HUES48 (cell line): Measurements from ENCODE around the gene TMEM14A.

Experiments used
- H3K27ac ChIP-seq: one replicate; pipeline ENCODE4 v1.7.0; 2013; ENCODE audit warnings: low read depth, low read length, inconsistent platforms
- H3K27me3 ChIP-seq: 2 replicates; pipeline ENCODE4 v1.6.1; 2013; ENCODE audit warnings: mild to moderate bottlenecking, low read length; ENCODE audit not compliant: control insufficient read depth, insufficient read depth
- H3K36me3 ChIP-seq: 2 replicates; pipeline ENCODE4 v1.6.1; 2013; ENCODE audit warnings: low read length; ENCODE audit not compliant: control insufficient read depth, insufficient read depth
- H3K4me1 ChIP-seq: 2 replicates; pipeline ENCODE4 v1.6.1; 2013; ENCODE audit warnings: mild to moderate bottlenecking, low read length; ENCODE audit not compliant: control insufficient read depth, insufficient read depth
- H3K4me3 ChIP-seq: 2 replicates; pipeline ENCODE4 v1.5.1; 2013; ENCODE audit warnings: mild to moderate bottlenecking, low read depth, low read length
- H3K9ac ChIP-seq: 2 replicates; pipeline ENCODE4 v1.6.1; 2013; ENCODE audit warnings: mild to moderate bottlenecking, low read depth, low read length, moderate library complexity
- H3K9me3 ChIP-seq: 2 replicates; pipeline ENCODE4 v1.6.1; 2013; ENCODE audit warnings: low read length; ENCODE audit not compliant: control insufficient read depth, insufficient read depth

Gene TMEM14A

DNA sequence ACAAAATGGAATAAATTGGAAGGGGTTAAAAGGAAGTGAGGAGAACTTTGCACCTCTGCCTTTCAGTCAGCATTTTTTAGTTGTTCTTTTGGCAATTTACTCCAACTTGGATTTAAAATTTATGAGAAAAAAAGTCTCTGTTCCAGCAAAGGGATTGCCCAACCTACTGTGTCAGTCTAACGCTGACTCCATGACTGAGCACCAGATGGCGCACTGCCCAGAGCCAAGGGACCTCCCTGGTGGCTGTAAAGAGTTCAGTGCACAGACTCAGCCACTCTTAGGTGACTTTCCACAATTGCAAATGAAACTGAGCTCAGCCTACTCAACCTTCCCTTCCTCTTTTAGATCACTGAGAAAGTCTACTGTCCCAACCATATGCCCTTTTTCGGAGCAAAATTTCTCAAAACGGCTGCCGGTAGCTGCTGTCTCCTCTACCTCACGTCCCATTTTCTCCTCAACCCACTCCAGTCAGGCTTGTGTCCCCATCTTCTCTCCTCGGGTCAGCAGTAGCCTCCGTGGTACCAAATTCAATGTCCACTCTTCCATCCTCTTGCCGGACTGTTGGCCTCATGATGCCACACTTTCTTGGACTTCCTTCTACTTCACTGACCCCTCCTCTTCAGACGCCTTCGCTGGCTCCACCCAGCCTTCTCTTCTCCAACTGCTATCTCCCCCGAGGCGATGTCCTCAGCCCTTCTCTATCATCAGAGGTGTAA lies 53.7 kb downstream of the TMEM14A start:
- no peak overlapping the region for H3K9ac ChIP-seq
- H3K27me3 ChIP-seq, result no peaks in the 10 kb centered on the region
- no peak overlapping the region for H3K4me3 ChIP-seq

DNA sequence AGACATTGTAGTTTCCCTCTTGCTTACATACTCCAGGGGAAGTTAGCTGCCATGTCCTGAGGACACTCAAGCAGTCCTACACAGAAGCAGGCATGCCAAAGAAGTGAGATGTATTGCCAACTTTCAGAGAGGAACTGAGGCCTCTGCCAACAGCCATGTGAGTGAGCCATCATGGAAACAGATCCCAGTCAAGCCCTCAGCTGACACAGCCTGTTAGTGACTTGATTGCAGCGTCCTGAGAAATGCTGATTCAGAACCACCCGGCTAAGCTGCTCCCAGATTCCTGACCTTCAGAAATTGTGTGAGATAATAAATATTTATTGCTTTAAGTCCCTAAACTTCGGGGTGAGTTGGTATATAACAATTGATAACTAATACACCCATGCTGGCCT lies 54.2 kb downstream of the TMEM14A start:
- Histone ChIP-seq H3K27ac (peak overlapping the region; percentile 46), H3K4me1 (peaks cover 10% of the 10 kb centered on the region), H3K4me3 (no peak overlapping the region), H3K36me3 (no peaks in the 10 kb centered on the region), H3K27me3 (no peaks in the 10 kb centered on the region), H3K9ac (no peak overlapping the region), H3K9me3 (no peaks in the 10 kb centered on the region)

More for the DNA sequence above, 53.7 kb downstream of the TMEM14A start:
- no peaks in the 10 kb centered on the region for H3K9me3 ChIP-seq
- H3K27ac ChIP-seq, result peak overlapping the region; percentile 46
- H3K36me3 ChIP-seq, result no peaks in the 10 kb centered on the region
- H3K4me1 ChIP-seq, result peaks cover 10% of the 10 kb centered on the region

DNA sequence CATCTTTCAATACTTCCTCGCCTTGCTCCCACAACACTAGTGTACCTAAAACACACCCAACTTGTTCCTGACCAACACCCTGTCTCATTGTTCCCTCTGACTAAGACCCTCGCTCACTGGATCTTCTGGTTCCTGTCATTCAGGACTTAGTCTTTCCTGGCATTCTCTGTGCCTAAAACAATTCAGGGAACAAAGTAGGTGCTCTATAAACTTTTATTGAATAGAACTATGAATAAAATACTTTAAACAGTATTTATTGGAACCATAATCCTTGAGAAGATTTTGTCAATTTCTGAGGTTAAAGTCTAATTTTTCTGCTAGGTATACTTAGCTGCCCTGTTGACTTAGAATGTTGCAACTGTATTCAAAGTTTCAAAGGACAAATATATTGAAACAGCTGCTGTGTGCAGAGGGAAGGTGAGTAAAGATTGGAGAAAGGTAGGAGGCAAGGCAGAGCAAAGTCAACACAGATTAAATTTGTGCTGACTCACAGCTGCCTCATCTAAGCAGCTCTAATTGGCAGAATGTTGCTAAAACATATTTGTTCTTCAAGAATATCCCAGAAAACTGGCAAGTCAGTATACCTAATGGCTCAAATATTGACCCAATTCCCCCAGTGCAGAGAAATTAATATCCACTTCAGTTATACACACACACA lies 54.8 kb downstream of the TMEM14A start:
- Histone ChIP-seq H3K9me3 (no peaks in the 10 kb centered on the region), H3K4me1 (peaks cover 11% of the 10 kb centered on the region), H3K36me3 (no peaks in the 10 kb centered on the region), H3K9ac (no peak overlapping the region), H3K4me3 (no peak overlapping the region), H3K27ac (peak overlapping the region; percentile 50), H3K27me3 (no peaks in the 10 kb centered on the region)

DNA sequence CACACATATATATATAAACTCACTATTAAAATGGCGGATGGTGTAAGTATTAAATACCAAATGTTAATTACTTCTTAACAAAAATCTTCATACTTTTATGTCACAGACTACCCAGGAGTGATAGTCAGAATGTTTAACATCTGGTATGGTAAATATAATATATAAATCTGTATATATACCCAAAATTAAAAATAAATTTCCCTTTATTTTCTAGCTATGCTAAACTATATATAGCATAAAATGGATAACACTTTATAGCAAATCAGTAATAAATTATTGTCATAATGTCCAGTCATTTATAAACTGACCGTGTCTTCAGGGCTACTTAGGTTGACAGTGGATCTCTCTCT lies 55.3 kb downstream of the TMEM14A start:
- H3K27ac ChIP-seq, result peak overlapping the region; percentile 50

DNA sequence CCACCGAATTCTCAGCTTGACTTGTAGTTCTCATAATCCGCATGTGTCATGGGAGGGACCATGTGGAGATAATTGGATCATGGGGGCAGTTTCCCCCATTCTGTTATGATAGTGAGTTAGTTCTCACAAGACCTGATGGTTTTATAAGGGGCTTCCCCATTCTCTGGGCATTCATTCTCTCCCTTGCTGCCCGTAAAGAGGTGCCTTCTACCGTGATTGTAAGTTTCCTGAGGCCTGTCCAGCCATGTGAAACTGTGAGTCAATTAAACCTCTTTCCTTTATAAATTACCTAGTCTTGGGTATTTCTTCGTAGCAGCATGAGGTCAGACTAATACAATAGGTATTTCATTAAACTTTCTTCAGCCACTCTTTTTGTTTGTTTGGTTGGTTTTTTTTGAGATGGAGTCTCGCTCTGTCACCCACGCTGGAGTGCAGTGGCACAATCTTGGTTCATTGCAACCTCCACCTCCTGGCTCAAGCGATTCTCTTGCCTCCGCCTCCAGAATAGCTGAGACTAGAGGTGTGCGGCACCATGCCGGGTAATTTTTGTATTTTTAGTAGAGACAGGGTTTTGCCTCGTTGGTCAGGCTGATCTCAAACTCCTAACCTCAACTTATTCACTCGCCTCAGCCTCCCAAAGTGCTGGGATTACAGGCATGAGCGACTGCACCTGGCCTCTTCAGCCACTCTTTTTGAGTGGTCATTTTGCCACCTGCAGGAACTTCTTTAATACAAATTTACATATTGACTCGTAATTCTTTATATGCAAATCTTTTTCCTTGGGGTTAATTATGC lies 56.0 kb downstream of the TMEM14A start:
- H3K36me3 ChIP-seq, result no peaks in the 10 kb centered on the region
- H3K27ac ChIP-seq, result peak overlapping the region; percentile 50
- no peak overlapping the region for H3K4me3 ChIP-seq
- no peaks in the 10 kb centered on the region for H3K27me3 ChIP-seq
- no peaks in the 10 kb centered on the region for H3K9me3 ChIP-seq
- no peak overlapping the region for H3K9ac ChIP-seq
- peaks cover 23% of the 10 kb centered on the region for H3K4me1 ChIP-seq

More for the DNA sequence above, 55.3 kb downstream of the TMEM14A start:
- peaks cover 16% of the 10 kb centered on the region for H3K4me1 ChIP-seq
- H3K9ac ChIP-seq, result no peak overlapping the region
- H3K4me3 ChIP-seq, result no peak overlapping the region
- no peaks in the 10 kb centered on the region for H3K9me3 ChIP-seq
- H3K27me3 ChIP-seq, result no peaks in the 10 kb centered on the region
- H3K36me3 ChIP-seq, result no peaks in the 10 kb centered on the region

DNA sequence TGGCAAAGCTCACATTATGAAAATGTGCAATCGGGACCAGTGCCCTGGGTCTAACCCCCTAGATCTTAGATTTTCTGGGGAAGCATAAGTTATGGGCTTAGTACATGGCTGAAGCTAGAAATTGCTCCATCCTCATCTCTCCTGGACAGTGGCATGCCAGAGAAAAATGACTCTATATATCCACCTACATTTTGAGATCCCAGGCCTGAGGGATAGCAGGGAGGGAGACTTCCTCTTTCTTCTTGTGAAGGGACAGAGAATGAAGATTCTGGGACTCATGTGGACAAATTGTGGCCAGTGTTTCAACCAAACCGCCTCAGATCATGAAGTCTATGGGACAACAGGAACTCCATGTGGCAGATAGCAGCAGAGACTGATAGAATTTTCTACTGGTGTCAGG lies 57.0 kb downstream of the TMEM14A start:
- no peaks in the 10 kb centered on the region for H3K27me3 ChIP-seq
- no peak overlapping the region for H3K27ac ChIP-seq
- no peak overlapping the region for H3K4me3 ChIP-seq
- H3K4me1 ChIP-seq, result peaks cover 25% of the 10 kb centered on the region
- no peaks in the 10 kb centered on the region for H3K9me3 ChIP-seq
- H3K36me3 ChIP-seq, result no peaks in the 10 kb centered on the region
- no peak overlapping the region for H3K9ac ChIP-seq

DNA sequence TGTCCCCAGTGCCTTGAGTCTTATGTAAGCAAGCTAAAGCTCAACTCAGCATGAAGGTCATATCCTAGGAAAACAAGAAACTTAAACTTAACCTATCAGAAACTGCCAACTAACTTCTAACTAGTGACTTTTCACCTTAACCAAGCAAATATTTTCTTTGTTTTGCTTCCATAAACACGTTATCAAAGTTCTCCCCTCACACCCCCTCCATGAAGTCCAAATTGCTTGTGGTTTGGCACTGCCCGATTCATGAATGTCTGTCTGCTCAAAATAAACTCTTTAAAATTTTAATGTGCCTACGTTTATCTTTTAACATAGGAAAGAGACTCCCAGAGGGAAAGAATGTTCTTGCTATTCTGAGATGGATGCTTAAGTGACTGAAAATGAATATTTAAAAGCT lies 57.5 kb downstream of the TMEM14A start:
- no peaks in the 10 kb centered on the region for H3K27me3 ChIP-seq
- no peak overlapping the region for H3K9ac ChIP-seq
- peaks cover 25% of the 10 kb centered on the region for H3K4me1 ChIP-seq
- no peaks in the 10 kb centered on the region for H3K9me3 ChIP-seq
- H3K4me3 ChIP-seq, result no peak overlapping the region
- H3K27ac ChIP-seq, result no peak overlapping the region
- no peaks in the 10 kb centered on the region for H3K36me3 ChIP-seq

DNA sequence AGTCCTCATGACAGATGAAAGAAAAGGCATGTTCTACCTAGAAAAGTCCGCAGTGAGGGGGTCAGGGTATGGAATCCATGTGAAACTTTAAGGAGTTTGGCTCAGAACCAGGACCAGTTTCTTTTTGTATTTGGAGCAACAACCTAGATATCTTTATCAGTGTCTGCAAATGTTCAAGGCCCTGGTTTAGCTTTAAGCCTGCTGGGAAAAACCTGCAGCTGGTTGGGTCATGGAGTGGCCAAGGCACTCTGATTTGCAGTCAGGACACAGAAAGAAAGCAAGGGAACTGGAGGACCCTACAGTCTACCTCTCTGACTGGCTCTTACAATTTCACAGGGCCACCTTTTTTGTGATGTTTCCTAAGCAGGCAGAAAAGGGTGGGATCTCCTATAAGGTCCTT lies 58.7 kb downstream of the TMEM14A start:
- H3K4me1 ChIP-seq, result peaks cover 25% of the 10 kb centered on the region
- H3K36me3 ChIP-seq, result no peaks in the 10 kb centered on the region
- H3K9ac ChIP-seq, result no peak overlapping the region
- H3K27me3 ChIP-seq, result no peaks in the 10 kb centered on the region
- no peak overlapping the region for H3K27ac ChIP-seq
- H3K9me3 ChIP-seq, result no peaks in the 10 kb centered on the region
- H3K4me3 ChIP-seq, result no peak overlapping the region

DNA sequence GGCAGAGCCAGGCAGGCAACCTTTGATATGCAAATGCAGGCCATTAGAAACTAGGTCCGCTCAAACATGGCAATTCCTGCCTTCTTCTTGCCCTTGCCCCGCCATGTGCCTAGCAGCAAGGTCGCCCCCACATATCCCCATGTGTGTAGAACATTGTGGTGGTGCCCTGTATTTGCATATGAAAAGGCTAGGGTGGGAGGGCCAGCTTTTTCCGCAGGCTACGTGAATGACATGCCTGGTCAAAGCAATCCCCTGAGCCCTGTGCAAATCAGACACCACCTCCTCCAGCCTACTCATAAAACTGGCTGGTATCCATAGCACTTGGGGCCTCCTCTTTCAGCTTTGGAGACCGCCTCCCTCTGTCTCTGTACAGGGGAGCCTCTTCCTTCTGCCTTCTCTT lies 60.8 kb downstream of the TMEM14A start:
- Histone ChIP-seq H3K4me3 (no peak overlapping the region), H3K36me3 (no peaks in the 10 kb centered on the region), H3K27ac (no peak overlapping the region), H3K27me3 (no peaks in the 10 kb centered on the region), H3K9me3 (no peaks in the 10 kb centered on the region), H3K4me1 (peaks cover 32% of the 10 kb centered on the region), H3K9ac (no peak overlapping the region)

DNA sequence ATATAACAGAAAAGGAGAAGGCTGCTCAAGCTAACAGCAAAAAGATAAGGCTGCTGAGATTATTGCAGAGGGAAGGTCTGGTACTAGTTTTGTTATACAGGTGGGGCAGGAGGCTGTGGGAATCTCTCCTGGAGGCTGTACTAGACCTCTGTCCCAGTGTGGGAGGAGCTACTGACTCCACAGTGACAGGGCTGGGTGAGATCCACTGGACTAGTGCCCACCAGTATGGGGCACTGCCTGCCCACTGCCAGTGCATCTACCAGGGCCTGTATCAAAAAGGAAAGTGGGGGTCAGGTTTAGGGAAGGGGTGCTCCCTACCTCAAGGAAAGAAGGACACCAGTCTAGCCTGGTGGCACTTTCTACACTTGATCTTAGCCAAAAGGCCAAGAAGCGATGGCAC lies 62.3 kb downstream of the TMEM14A start:
- Histone ChIP-seq H3K36me3 (no peaks in the 10 kb centered on the region), H3K9me3 (no peaks in the 10 kb centered on the region), H3K9ac (no peak overlapping the region), H3K27me3 (no peaks in the 10 kb centered on the region), H3K4me3 (no peak overlapping the region), H3K27ac (no peak overlapping the region), H3K4me1 (peaks cover 27% of the 10 kb centered on the region)

DNA sequence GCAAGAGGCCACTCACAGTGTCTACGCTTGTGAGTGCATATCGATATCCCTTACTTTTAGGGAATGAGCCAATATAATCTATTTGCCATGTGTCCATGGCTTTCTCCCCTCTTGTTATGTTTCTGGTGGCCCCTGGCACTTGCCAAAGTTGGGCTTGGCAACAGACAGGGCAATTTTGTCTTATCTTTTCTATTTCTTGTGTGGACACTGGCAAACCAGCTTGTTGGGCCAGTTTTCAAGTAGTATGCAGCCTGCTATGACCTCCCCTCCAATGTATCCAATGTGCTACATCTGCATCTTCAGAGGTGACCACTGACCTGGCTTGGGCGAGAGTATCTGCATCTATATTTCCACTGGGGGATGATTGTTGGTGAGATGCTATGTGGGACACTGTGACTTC lies 63.2 kb downstream of the TMEM14A start:
- Histone ChIP-seq H3K27me3 (no peaks in the 10 kb centered on the region), H3K9me3 (no peaks in the 10 kb centered on the region), H3K9ac (no peak overlapping the region), H3K4me3 (no peak overlapping the region), H3K36me3 (no peaks in the 10 kb centered on the region), H3K4me1 (peaks cover 27% of the 10 kb centered on the region), H3K27ac (no peak overlapping the region)
